ENCODE results near the gene SHROOM1.

- TF ChIP-seq CTCF (IDR thresholded peaks at IDR 0.05), result no peak
- TF ChIP-seq POLR2A (IDR thresholded peaks at IDR 0.05), result no peak
Observed at GRCh38 chr5:132815454-132815853, 15.0 kb downstream of the SHROOM1 start.
